Gastrocnemius medialis (tissue), 4 donors: Measurements from ENCODE around the gene PVR. TPM values are rescaled to one million over a fixed set of nuclear protein-coding genes. Genes with fewer than 3 reads are reported as not detected.
A peak's percentile ranks its signal among the peaks of the same experiment; 100 is the strongest.

Experiments
- ATAC-seq, 2 donors: fragments of 150-250 bp; one replicate each; pipeline ENCODE4 v1.9.1; 2016
- DNase-seq, 2 donors: peaks; one replicate each; pipeline ENCODE4 v3.0.0-alpha.2; 2019
- H3K27ac ChIP-seq, 4 donors: fragments of 200-600 bp; sonication (generic); 1 replicate in 1 of 4; 2 replicates in 3 of 4; pipeline ENCODE4 v1.5.1; 2016 to 2018; ENCODE audit warnings: mild to moderate bottlenecking in 2 of 4, moderate library complexity in 1 of 4
- H3K27me3 ChIP-seq, 3 donors: fragments of 200-600 bp; sonication (generic) in 2 of 3; 1 replicate in 1 of 3; 2 replicates in 2 of 3; pipeline versions ENCODE4 v1.5.1 to v1.6.0; 2016 to 2019; ENCODE audit warnings: mild to moderate bottlenecking in 1 of 3, moderate library complexity in 1 of 3
- H3K36me3 ChIP-seq, 2 donors: fragments of 200-600 bp; sonication (generic) in 1 of 2; one replicate each; pipeline ENCODE4 v1.5.1; 2017 to 2018
- H3K4me1 ChIP-seq, 2 donors: fragments of 200-600 bp; sonication (generic) in 1 of 2; one replicate each; pipeline ENCODE4 v1.5.1; 2016 to 2017; ENCODE audit warnings: mild to moderate bottlenecking in 2 of 2
- H3K4me3 ChIP-seq, 4 donors: fragments of 200-600 bp; sonication (generic) in 3 of 4; 1 replicate in 1 of 4; 2 replicates in 3 of 4; pipeline ENCODE4 v1.5.1; 2016 to 2019; ENCODE audit warnings: mild to moderate bottlenecking in 2 of 4
- H3K9me3 ChIP-seq, 3 donors: fragments of 200-600 bp; sonication (generic) in 2 of 3; 1 replicate in 1 of 3; 2 replicates in 2 of 3; pipeline ENCODE4 v1.5.1; 2016 to 2019
- POLR2A ChIP-seq, 2 donors: fragments of 450-650 bp; IDR thresholded peaks; one replicate each; pipeline ENCODE4 v1.6.1; 2017; ENCODE audit warnings: antibody characterized with exemption in 2 of 2, mild to moderate bottlenecking in 2 of 2, moderate library complexity in 2 of 2
- in situ Hi-C, 4 donors: fragments of 200-750 bp; cut with MboI; loops; one replicate each; pipeline versions ENCODE4 v1.15.0 to v1.8.0; 2017; ENCODE audit warnings: low sequenced_read_pairs in 4 of 4
- intact Hi-C: fragments of 100-400 bp; cut with DNase I; formaldehyde crosslinking; loops from one replicate; pipeline ENCODE4 v1.15.1; 2023; ENCODE audit warnings: low total_unique reads
- total RNA-seq, 4 donors: library from RNA; depleted of rRNA; stranded (reverse); fragments of >200 nt; gene quantifications; one replicate each; pipeline versions ENCODE4 v1.1.0 to v1.2.3, GENCODE V29; 2016
- TF ChIP-seq, protein P1 (sequence below), 5 experiments: fragments of 450-650 bp in 3 of 5; fragments of 200-600 bp in 2 of 5; sonication (generic) in 2 of 5; IDR thresholded peaks in 4 of 5; conservative IDR thresholded peaks in 1 of 5; 1 replicate in 4 of 5; 2 replicates in 1 of 5; pipeline ENCODE4 v1.5.1; 2016 to 2019; ENCODE audit warnings: antibody characterized with exemption in 5 of 5, mild to moderate bottlenecking in 3 of 5, moderate library complexity in 3 of 5

Gene PVR
- total RNA-seq, 4 donors from 2014 or later, result 27.3 to 60.2 (median 33.9) TPM

DNA sequence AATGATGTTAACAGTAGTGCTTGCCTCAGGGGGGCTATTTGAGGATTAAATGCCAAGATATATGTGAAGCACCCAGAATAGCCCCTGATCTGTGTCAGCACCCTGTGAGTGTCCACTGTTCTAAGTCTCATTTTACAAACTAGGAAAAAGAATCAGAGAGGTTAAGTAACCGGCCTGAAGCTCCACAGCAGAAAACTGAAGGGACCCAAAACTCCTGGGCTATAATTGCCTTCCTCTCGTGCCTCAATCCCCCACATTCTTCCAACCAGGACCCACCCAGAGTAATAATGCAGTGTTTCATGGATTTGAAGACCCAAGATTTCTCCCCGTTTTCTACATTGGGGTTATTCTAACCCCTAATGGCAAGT is 2.3 kb downstream of the PVR start:
- Histone ChIP-seq H3K9me3 (no peaks in the 10 kb centered on the region), H3K27ac (peak overlapping the region; percentile 3 to 83 (median 58)), H3K36me3 (peaks cover 0 to 15% of the 10 kb centered on the region in 2 donors), H3K4me3 (no peak overlapping the region), H3K27me3 (no peaks in the 10 kb centered on the region), H3K4me1 (peaks cover 38 to 42% of the 10 kb centered on the region in 2 donors)
- intact Hi-C loops (no loop called here), in situ Hi-C loops (no loop called here)
- no peak for TF ChIP-seq POLR2A (IDR thresholded peaks at IDR 0.05)
- TF ChIP-seq, protein P1, sequence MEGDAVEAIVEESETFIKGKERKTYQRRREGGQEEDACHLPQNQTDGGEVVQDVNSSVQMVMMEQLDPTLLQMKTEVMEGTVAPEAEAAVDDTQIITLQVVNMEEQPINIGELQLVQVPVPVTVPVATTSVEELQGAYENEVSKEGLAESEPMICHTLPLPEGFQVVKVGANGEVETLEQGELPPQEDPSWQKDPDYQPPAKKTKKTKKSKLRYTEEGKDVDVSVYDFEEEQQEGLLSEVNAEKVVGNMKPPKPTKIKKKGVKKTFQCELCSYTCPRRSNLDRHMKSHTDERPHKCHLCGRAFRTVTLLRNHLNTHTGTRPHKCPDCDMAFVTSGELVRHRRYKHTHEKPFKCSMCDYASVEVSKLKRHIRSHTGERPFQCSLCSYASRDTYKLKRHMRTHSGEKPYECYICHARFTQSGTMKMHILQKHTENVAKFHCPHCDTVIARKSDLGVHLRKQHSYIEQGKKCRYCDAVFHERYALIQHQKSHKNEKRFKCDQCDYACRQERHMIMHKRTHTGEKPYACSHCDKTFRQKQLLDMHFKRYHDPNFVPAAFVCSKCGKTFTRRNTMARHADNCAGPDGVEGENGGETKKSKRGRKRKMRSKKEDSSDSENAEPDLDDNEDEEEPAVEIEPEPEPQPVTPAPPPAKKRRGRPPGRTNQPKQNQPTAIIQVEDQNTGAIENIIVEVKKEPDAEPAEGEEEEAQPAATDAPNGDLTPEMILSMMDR (IDR thresholded peaks at IDR 0.05 in 4 of 5, conservative IDR thresholded peaks at IDR 0.05 in 1 of 5), result no peak
- no peak for DNase-seq
- ATAC-seq, result no peak

DNA sequence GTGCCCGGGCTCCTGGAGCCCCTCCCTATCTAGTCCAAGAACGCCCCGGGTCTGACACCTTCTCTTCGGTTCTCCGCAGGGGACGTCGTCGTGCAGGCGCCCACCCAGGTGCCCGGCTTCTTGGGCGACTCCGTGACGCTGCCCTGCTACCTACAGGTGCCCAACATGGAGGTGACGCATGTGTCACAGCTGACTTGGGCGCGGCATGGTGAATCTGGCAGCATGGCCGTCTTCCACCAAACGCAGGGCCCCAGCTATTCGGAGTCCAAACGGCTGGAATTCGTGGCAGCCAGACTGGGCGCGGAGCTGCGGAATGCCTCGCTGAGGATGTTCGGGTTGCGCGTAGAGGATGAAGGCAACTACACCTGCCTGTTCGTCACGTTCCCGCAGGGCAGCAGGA is 3.4 kb downstream of the PVR start:
- ATAC-seq, result peak in 1 of 2 donors; percentile 23
- H3K27me3 ChIP-seq, result no peaks in the 10 kb centered on the region
- intact Hi-C loops, result no loop called here
- peaks cover 30 to 42% of the 10 kb centered on the region in 2 donors for H3K4me1 ChIP-seq
- peak; percentile 32 to 44 for DNase-seq
- in situ Hi-C loops, result no loop called here
- H3K36me3 ChIP-seq, result peaks cover 0 to 26% of the 10 kb centered on the region in 2 donors
- TF ChIP-seq, protein P1 (IDR thresholded peaks at IDR 0.05 in 4 of 5, conservative IDR thresholded peaks at IDR 0.05 in 1 of 5), result no peak
- no peak for TF ChIP-seq POLR2A (IDR thresholded peaks at IDR 0.05)
- H3K4me3 ChIP-seq, result peak overlapping the region in 1 of 4 donors; percentile 6
- H3K9me3 ChIP-seq, result no peaks in the 10 kb centered on the region
- peak overlapping the region; percentile 71 to 83 (median 80) for H3K27ac ChIP-seq

DNA sequence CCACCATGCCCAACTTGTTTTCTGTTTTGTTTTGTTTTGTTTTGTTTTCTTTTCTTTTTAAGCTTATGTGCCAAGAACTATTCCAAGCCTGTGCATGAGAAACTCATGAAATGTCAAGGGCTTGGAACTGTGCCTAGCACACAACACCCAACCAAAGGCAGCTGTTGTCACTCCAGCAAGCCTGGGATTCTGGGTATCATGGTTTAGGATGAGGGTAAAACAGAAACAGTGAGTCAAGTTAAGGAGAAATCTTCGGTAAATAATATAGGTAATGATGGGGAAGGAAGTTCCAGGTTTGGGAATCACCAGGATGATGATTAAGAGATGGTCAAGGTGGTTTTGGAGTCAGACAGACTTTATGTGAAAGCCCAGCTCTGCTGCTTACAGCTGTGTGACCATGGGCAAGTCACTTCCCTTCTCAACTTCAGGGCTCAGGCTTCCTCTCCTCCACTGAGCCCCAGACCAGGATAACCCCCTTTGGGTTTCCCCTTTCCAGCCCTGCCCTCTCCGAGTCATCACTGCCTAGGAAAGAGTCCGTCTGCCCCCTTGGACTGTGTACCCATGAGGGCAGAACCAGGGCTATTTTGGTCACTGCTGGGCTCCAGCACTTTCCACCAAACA is 5.0 kb downstream of the PVR start:
- Histone ChIP-seq H3K4me3 (no peak overlapping the region), H3K9me3 (no peaks in the 10 kb centered on the region), H3K36me3 (peaks cover 0 to 42% of the 10 kb centered on the region in 2 donors), H3K4me1 (peaks cover 30 to 39% of the 10 kb centered on the region in 2 donors), H3K27ac (peak overlapping the region; percentile 71 to 83 (median 80)), H3K27me3 (no peaks in the 10 kb centered on the region)
- intact Hi-C loops (no loop called here), in situ Hi-C loops (no loop called here)
- DNase-seq, result peak; percentile 51 to 59
- peak; percentile 63 to 72 for ATAC-seq
- TF ChIP-seq POLR2A (IDR thresholded peaks at IDR 0.05), result no peak
- TF ChIP-seq, protein P1 (IDR thresholded peaks at IDR 0.05 in 4 of 5, conservative IDR thresholded peaks at IDR 0.05 in 1 of 5), result no peak

DNA sequence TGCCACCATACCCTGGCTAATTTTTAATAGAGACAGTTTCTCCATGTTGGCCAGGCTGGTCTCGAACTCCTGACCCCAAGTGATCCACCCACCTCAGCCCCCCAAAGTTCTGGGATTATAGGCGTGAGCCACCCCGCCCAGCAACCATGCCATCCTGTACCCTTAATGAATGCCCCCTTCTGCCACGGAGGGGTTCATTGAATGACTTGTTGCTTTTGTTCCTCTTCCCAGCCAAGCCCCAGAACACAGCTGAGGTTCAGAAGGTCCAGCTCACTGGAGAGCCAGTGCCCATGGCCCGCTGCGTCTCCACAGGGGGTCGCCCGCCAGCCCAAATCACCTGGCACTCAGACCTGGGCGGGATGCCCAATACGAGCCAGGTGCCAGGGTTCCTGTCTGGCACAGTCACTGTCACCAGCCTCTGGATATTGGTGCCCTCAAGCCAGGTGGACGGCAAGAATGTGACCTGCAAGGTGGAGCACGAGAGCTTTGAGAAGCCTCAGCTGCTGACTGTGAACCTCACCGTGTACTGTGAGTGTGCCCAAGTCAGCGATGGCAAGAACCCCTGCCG is 6.0 kb downstream of the PVR start:
- no peaks in the 10 kb centered on the region for H3K9me3 ChIP-seq
- H3K4me1 ChIP-seq, result peaks cover 30 to 39% of the 10 kb centered on the region in 2 donors
- H3K27me3 ChIP-seq, result no peaks in the 10 kb centered on the region
- no peak for ATAC-seq
- in situ Hi-C loops, result no loop called here
- intact Hi-C loops, result no loop called here
- H3K27ac ChIP-seq, result peak overlapping the region in 3 of 4 donors; percentile 71 to 83 (median 81)
- H3K36me3 ChIP-seq, result peaks cover 0 to 47% of the 10 kb centered on the region in 2 donors
- no peak for DNase-seq
- TF ChIP-seq, protein P1 (IDR thresholded peaks at IDR 0.05 in 4 of 5, conservative IDR thresholded peaks at IDR 0.05 in 1 of 5), result no peak
- TF ChIP-seq POLR2A (IDR thresholded peaks at IDR 0.05), result no peak
- no peak overlapping the region for H3K4me3 ChIP-seq
